Lower lobe of right lung (tissue), 2 donors: ENCODE measurements around the gene PGAM1. TPM values are rescaled to one million over a fixed set of nuclear protein-coding genes. Genes with fewer than 3 reads are reported as not detected.

Experiments
- ATAC-seq, 2 donors: fragments of 200-7000 bp; cut with Tn5 transposase; one replicate each; pipeline ENCODE4 v1.9.1; 2020 to 2022; ENCODE audit warnings: mild to moderate bottlenecking in 2 of 2, moderate library complexity in 2 of 2
- DNase-seq: peaks from one replicate; pipeline ENCODE4 v3.0.0-alpha.2; 2020
- H3K27ac ChIP-seq: fragments of 200-600 bp; one replicate; pipeline ENCODE4 v1.8.0; 2022
- H3K27me3 ChIP-seq: fragments of 200-600 bp; one replicate; pipeline ENCODE4 v1.8.0; 2022; ENCODE audit warnings: low read depth
- H3K36me3 ChIP-seq: fragments of 200-600 bp; one replicate; pipeline ENCODE4 v1.8.0; 2022; ENCODE audit warnings: mild to moderate bottlenecking
- H3K4me1 ChIP-seq: fragments of 200-600 bp; one replicate; pipeline ENCODE4 v1.8.0; 2022
- H3K4me3 ChIP-seq: fragments of 200-600 bp; one replicate; pipeline ENCODE4 v1.8.0; 2022; ENCODE audit warnings: mild to moderate bottlenecking
- H3K9me3 ChIP-seq: fragments of 200-600 bp; one replicate; pipeline ENCODE4 v1.8.0; 2022
- CTCF ChIP-seq: fragments of 200-600 bp; IDR thresholded peaks from one replicate; pipeline ENCODE4 v1.8.0; 2022; ENCODE audit warnings: antibody characterized with exemption, mild to moderate bottlenecking
- intact Hi-C: fragments of 100-400 bp; cut with DNase I; formaldehyde crosslinking; loops from one replicate; pipeline ENCODE4 v1.11.0; 2022
- total RNA-seq: library from RNA; stranded (reverse); fragmentation: NEBNext Ultra II Directional; extraction: Animal tissue kit (Norgen Biotek cat#: 25700); gene quantifications from one replicate; pipeline ENCODE4 v1.2.1, GENCODE V29; 2021
- donor health status: DM: no; HTN: yes; CAD: no; lungs with severe emphysema.

Gene PGAM1
- total RNA-seq, 1 donor from 2014 or later = 133 TPM

- no peak overlapping the region for H3K27ac ChIP-seq
Observed at GRCh38 chr10:97462309-97462708, 36.3 kb downstream of the PGAM1 start.

GRCh38 chr10:97463363-97464132 lies 37.6 kb downstream of the PGAM1 start:
- TF ChIP-seq CTCF = peak; percentile 81
- H3K4me1 ChIP-seq = peaks cover 23% of the 10 kb centered on the region
- H3K27ac ChIP-seq = peak overlapping the region; percentile 62
- H3K4me3 ChIP-seq = no peak overlapping the region
- intact Hi-C loops = loop anchor here (10.0 kb wide), 1 partner anchor 91 kb away; no protein-coding TSS in a partner anchor
- no peak for DNase-seq
- no peaks in the 10 kb centered on the region for H3K27me3 ChIP-seq
- ATAC-seq = peak; percentile 85 to 89
- no peaks in the 10 kb centered on the region for H3K9me3 ChIP-seq
- peaks cover 100% of the 10 kb centered on the region for H3K36me3 ChIP-seq

More at GRCh38 chr10:97462309-97462708, 36.3 kb downstream of the PGAM1 start:
- ATAC-seq (no peak), DNase-seq (no peak)
- H3K4me1 ChIP-seq = peaks cover 23% of the 10 kb centered on the region
- H3K4me3 ChIP-seq = no peak overlapping the region
- TF ChIP-seq CTCF = no peak
- no peaks in the 10 kb centered on the region for H3K9me3 ChIP-seq
- peaks cover 100% of the 10 kb centered on the region for H3K36me3 ChIP-seq
- intact Hi-C loops = loop anchor here (10.0 kb wide), 1 partner anchor 92 kb away; no protein-coding TSS in a partner anchor
- no peaks in the 10 kb centered on the region for H3K27me3 ChIP-seq

GRCh38 chr10:97464226-97464625 lies 38.2 kb downstream of the PGAM1 start:
- Histone ChIP-seq H3K4me3 (no peak overlapping the region), H3K36me3 (peaks cover 100% of the 10 kb centered on the region), H3K9me3 (no peaks in the 10 kb centered on the region), H3K27ac (peak overlapping the region; percentile 62), H3K27me3 (no peaks in the 10 kb centered on the region), H3K4me1 (peaks cover 26% of the 10 kb centered on the region)
- intact Hi-C loops = loop anchor here (10.0 kb wide), 1 partner anchor 91 kb away; no protein-coding TSS in a partner anchor
- no peak for ATAC-seq
- DNase-seq = no peak
- TF ChIP-seq CTCF = no peak

GRCh38 chr10:97465982-97466381 lies 40.0 kb downstream of the PGAM1 start:
- H3K36me3 ChIP-seq = peaks cover 100% of the 10 kb centered on the region
- no peak for TF ChIP-seq CTCF
- H3K4me1 ChIP-seq = peaks cover 33% of the 10 kb centered on the region
- ATAC-seq (no peak), DNase-seq (no peak)
- H3K9me3 ChIP-seq = no peaks in the 10 kb centered on the region
- H3K4me3 ChIP-seq = no peak overlapping the region
- H3K27me3 ChIP-seq = no peaks in the 10 kb centered on the region
- H3K27ac ChIP-seq = peak overlapping the region; percentile 25
- intact Hi-C loops = loop anchor here (10.0 kb wide), 1 partner anchor 89 kb away; no protein-coding TSS in a partner anchor

GRCh38 chr10:97466755-97467154 lies 40.8 kb downstream of the PGAM1 start:
- Histone ChIP-seq H3K27me3 (no peaks in the 10 kb centered on the region), H3K4me3 (no peak overlapping the region), H3K36me3 (peaks cover 100% of the 10 kb centered on the region), H3K27ac (peak overlapping the region; percentile 25), H3K4me1 (peaks cover 33% of the 10 kb centered on the region), H3K9me3 (no peaks in the 10 kb centered on the region)
- ATAC-seq (no peak), DNase-seq (no peak)
- intact Hi-C loops = loop anchor here (10.0 kb wide), 1 partner anchor 88 kb away; no protein-coding TSS in a partner anchor
- no peak for TF ChIP-seq CTCF
